GM18508 (cell line): Measurements from ENCODE around the gene ETV5.

Source experiments
- ATAC-seq: cut with Tn5 transposase; IDR thresholded peaks from one replicate; pipeline ENCODE4 v1.9.1; 2021; ENCODE audit warnings: moderate number of reproducible peaks; ENCODE audit not compliant: insufficient read depth, unreplicated experiment

Gene ETV5

DNA sequence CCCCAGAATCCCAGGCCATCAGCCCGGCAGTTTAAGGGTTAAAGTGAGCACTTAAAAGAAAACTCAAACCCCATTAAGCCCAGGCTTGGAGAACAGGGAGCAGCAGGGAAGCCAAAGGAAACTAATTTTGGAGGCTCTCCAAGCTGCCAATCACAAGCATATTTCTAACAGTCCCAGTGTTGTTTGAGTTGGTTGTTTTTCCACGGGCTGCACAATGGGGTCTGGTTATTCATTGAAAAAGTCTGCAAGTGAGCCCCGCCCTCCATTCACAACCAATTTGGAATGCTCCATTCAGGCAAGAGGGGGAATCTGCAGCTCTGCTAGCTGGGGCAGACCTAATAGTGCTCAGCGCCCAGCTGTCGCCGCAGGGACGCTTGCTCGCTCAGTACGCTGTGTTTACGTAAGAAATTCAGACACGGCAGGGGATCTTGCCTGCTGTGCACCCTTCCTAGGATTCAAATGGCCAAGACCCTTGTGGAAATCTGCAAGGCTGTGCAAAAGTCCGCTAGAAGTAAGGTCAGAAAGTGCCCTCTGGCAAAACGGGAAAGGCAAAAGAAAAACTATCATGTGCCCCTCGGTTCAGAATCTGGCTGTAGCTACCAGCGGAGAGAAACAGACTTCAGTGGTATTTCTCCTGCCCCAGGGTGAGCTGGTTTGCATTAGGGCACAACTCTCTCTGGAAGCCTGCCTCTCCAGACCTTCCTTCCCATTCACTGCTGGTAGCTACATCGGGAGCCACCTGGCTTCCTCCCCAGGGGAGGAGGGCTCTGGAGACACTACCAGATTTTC lies 11.0 kb downstream of the ETV5 start:
- ATAC-seq = no peak

GRCh38 chr3:186097317-186097662 lies 11.6 kb downstream of the ETV5 start:
- ATAC-seq = no peak

DNA sequence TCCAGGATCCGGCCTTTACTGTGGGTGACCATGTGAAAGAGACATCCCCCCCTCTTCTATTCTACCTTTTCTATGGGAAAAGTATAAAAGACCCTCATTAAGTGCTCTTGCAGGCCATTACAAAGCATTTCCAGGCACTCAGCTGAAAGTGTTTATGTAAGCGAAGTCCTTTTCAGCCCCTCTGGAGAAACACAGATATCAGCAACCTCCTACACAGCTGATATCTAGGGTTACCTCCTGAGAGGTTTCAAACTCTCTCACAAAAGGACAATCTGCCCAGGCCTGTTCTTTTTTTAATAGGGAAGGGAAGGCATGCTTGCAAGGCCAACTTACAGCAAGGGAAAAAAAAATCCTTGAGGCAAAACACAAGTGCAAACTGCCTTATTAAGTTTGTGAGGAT lies 12.6 kb downstream of the ETV5 start:
- ATAC-seq = no peak

DNA sequence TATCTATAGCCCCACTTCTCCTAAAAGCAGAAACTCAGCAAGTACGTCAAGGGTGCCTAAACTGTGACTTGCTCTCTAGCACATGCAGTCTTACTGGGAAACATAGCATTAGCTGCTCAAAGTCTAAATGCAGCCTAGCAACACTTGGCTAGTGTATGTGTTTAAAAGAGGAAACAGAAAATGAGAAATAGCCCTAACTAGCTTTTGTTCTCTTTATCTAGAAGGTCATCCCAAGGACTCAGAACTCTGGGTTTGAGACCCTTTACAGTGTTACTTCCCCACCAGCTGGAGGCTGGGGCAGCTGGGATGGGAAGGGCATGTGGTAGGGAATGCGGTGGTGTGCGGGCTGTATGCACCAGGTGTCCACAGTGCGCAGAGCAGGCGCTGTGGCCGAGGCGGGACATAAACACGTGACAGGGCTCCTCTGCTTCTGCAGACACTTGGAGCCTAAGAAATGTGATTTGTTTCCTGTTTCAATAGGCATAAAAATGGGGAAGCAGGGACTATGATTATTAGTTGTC lies 13.3 kb downstream of the ETV5 start:
- ATAC-seq = no peak

DNA sequence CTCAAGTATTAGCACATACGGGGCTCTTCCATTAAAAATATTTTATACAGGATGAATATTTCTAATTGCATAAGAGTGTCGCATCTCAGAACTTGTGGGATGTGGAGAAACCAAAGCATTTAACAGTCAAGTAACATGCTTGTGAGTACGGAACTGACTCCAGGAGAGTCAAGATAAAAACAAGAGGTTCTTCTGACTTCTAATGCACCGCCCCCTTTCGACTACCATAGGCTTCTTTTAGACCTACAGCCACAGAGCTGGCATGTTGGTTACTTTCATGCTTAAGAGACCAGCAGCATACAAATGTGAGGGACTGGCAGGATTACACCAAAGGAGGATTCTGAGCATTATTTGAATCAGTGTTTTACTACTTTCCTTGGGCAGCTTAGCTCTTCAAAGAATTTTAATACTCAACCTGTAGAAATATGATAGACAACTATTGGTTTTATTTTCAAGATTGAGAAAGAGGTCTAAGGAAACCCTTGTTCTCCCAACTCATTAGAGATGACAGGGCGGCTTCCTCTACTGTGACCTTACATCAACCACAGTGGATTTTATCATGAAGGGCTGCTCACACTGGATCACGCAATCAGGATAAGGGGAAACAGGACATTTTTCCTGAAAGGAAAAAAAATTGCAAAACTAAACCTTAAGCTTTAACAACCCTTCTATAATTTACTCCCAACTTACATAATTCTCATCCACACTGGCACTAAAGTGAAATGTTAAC lies 14.0 kb downstream of the ETV5 start:
- ATAC-seq = no peak

GRCh38 chr3:186094271-186094670 lies 14.6 kb downstream of the ETV5 start:
- no peak for ATAC-seq

- no peak for ATAC-seq
These were observed 15.5 kb downstream of the ETV5 start for GRCh38 chr3:186093271-186093900.

DNA sequence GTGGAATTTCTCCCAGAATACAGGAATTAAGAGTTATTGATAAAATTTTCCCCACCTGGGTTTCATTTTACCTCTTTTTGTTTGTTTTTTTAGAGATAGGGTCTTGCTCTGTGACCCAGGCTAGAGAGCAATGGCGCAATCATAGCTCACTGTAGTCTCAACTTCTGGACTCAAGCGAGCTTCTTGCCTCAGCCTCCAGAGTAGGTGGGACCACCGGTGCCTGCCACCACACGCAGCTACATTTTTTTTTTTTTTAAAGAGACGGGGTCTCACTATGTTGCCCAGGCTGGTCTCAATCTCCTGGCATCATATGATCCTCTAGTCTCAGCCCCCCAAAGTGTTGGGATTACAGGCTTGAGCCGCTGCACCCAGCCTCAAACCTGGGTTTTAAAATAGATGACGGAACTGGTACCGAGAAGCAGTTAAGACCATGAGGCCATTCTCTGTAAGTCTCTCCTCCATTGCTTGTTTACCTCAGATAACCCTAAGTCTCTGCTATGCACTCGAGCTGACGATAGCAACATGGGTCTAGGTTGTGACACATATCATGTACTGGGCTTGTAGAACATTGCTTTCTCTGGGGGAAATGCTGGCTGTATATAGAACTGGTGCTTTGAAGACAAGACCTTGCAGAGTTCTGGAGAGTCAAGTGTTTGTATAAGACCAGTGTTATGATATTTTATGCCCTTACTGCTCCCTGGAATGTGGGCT lies 16.4 kb downstream of the ETV5 start:
- no peak for ATAC-seq

DNA sequence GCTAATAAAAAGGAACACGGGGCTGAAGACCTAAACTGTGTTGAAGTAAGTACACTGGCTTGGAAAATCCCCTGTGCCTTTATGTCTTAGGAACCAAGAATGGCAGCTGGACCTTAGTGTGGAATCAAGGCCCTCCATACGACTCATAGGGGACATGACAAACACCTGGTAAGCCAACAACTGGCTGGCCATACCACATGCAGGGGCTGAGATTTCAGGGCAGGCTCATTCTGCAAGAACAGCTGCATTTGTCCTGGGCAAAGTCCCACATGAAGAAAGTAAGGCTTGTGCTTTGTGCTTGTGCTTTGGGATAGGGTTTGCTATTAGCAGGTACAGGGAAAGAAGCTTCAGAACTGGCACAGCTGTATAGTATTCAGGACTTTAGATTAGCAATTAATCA lies 18.0 kb downstream of the ETV5 start:
- ATAC-seq = no peak

GRCh38 chr3:186088335-186088734 lies 20.6 kb downstream of the ETV5 start:
- ATAC-seq = no peak

DNA sequence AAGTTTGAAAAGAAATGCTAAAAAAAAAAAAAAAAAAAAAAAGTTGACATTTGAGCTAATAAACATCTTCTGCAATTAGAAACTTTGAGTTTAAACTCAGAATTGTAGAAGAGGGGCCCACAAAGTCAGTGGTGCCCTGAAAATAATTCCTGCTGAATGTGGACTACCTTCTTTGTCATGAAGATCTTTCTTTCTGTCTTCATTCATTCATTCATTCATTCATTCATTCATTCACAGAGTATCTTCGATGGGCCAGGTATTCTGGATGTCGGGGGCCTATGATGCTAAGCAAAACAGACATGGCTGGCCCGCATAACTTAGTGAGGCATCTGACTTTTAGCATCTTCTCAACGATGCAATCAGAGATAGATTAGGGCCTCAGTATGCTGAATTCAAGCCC lies 24.6 kb downstream of the ETV5 start:
- ATAC-seq = no peak

GRCh38 chr3:186083746-186084145 lies 25.1 kb downstream of the ETV5 start:
- no peak for ATAC-seq

DNA sequence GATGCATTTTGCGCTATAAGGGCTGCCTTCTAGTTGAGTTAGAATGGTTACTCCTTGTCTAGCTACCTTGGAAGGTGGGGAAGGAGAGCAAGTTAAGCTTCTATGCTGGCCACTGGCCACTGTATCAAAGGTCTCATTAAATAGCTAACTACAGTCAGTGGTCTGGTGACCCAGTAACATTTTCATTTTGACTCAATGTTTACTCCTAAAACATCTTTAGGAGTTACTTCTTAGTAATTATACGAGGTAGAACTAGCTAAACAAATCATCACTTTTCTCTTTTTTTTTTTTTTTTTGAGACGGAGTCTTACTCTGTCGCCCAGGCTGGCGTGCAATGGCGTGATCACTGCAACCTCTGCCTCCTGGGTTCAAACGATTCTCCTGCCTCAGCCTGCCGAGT lies 26.7 kb downstream of the ETV5 start:
- no peak for ATAC-seq

DNA sequence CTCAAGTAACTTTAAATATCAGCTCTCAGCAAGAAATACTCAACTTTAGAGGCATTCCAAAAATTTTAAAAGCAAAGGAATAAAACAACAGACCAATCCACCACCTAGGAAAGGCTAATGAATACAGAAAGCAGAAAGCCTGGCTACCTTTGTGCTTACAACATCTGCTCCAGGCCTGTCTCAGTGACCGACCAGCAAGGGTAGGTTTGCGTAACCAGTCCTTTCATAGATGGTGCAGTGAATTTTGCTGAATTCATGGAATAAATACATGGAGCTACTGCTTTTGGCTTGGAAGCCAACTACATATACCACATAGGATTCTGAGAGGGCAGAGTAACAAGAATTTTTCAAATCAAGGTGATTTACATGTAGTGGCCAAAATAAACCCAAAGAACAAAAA lies 27.2 kb downstream of the ETV5 start:
- no peak for ATAC-seq

- no peak for ATAC-seq
These were observed 27.9 kb downstream of the ETV5 start for GRCh38 chr3:186080849-186081438.

GRCh38 chr3:186079925-186080324 lies 29.0 kb downstream of the ETV5 start:
- ATAC-seq = no peak

- no peak for ATAC-seq
These were observed 31.4 kb downstream of the ETV5 start for GRCh38 chr3:186077466-186077865.

DNA sequence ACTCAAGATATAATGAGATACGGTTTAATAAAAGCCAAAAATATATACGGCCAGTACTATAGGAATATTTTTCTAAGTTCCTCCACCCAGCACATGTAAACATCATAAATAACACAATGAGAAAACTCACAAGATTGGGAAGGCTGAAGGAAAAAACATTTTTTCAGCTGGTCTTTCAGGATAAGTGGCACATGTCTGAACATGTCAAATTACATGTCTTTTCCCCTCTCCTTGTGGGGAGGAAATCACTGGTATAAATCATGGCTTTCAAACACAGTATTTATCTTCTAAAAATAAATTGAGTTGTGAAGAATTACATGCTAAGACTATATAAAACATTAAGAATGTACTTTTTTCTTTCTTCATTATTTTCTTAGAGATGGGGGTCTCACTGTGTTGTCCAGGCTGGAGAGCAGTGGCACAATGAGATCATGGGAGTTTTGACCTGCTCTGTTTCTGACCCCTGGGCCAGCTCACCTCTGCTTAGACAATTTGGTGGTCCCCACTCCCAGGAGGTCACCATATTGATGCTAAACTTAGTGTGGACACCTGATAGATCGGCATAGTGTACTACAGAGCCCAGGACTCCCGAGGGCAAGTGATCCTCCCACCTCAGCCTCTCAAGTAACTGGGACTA lies 32.8 kb downstream of the ETV5 start:
- ATAC-seq = no peak

DNA sequence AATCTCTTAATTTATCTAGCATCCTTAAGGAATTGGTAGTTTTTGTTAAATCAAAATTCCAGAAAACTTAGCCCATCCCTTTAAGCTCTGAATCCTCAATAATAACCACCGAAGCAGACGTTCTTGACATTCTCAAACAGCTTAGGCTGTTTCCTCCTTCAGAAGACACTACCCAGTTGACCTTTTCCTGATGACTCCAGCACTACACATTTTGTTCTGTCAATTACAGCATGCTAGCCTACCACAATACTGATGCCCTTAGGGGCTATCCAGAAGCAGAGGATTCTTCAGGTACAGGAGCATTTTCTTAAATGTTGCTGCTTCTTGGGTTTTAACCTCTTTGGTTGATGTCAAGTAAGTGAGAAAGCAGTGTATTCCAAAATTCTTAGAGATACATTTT lies 33.4 kb downstream of the ETV5 start:
- ATAC-seq = no peak

DNA sequence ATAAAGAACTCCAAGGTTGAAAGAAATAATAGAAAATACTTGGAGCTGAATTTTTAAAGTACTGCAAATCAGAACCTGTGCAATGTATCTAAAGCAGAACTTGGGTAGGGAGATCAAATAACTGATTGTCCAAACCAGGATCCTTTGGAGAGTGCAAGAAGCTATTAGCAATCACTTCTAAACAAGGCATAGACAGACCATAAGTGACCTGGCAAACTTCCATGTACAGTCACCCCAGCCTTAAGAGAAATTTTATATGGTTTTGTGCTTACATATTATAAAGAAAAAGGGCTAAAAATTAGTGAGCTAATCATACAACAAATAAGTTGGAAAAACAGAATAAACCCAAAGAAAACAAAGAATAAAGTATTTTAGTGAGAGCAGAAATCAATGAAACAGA lies 35.2 kb downstream of the ETV5 start:
- ATAC-seq = no peak
